ENCODE results near the gene B4GAT1. TPM values are rescaled to one million over a fixed set of nuclear protein-coding genes. Genes with fewer than 3 reads are reported as not detected.
"Not testable (repeated sequence)": the region's sequence is repeated elsewhere in the genome, so short reads cannot be mapped to it uniquely, and the experiment has no call there.

Gene B4GAT1
- total RNA-seq, 1 experiment from 2014 or later = 47.1 TPM

DNA sequence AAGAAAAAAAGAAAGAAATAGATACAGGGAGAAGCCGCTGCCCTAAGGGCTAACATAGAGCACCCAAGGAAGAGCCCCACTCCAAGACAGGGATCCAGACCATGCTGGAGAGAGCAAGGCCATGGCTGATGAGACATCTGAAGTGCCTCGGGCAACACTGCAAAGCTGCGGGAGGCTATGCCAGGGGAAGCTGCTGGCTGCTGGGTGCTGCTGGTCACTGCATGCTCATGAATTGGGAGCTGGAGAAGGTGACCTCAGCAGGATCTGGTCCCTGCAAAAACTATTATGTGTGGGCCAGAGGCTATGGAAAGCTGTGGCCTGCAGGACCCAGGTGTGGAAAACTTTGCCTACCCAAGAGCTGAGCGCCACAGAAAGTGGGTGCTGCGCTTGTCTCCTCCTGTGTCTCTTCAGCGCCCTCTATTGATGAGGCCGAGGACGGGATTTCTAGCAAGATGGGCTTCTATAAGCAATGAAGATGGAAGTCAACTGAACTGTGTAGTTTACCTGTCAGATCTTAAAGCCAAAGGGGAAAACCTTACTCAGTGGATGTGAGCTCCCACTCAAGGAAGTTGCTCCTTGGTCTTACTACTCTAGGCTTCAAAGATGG lies 41.5 kb upstream of the B4GAT1 start:
- intact Hi-C loops (cut with micrococcal nuclease; ENCODE audit: unreplicated experiment) = loop anchor here (5.0 kb wide), 2 partner anchors 48 to 77 kb away; partner anchors contain the start of gene MRPL11
- peak; percentile 91 for DNase-seq (ENCODE audit: low spot score)
- Histone ChIP-seq H3K9me3 (ENCODE audit: low read depth, low read length, poor library complexity, severe bottlenecking) (no peaks in the 10 kb centered on the region), H3K27ac (ENCODE audit: low read depth, low read length, poor library complexity, severe bottlenecking) (no peak overlapping the region), H3K4me3 (ENCODE audit: low read depth, low read length, poor library complexity, severe bottlenecking) (no peak overlapping the region), H3K36me3 (ENCODE audit: insufficient read depth, low read length, poor library complexity, severe bottlenecking) (no peaks in the 10 kb centered on the region), H3K4me1 (ENCODE audit: insufficient read depth, low read length, poor library complexity, severe bottlenecking) (peaks cover 2% of the 10 kb centered on the region), H3K27me3 (replicated peaks; ENCODE audit: insufficient read depth, low read depth, low read length, poor library complexity) (no peaks in the 10 kb centered on the region)
- ChIA-PET CTCF (interaction anchor here (0.5 to 1.8 kb wide), 12 partner anchors 8 to 1417 kb away, joined by 3 to 11 read pairs (median 4); partner anchors contain the start of genes DPP3, MRPL11 and SLC29A2), POLR2A (ENCODE audit: low non-redundant PET) (no interaction called here)
- TF ChIP-seq EZH2 (IDR thresholded peaks at IDR 0.05; ENCODE audit: borderline replicate concordance, low read depth, low read length, poor library complexity, severe bottlenecking) (no peak), CTCF (conservative IDR thresholded peaks at IDR 0.05; ENCODE audit: low read depth, low read length) (peak; percentile 96)
- no TSS peak for BruUV-seq (replicated peaks)

DNA sequence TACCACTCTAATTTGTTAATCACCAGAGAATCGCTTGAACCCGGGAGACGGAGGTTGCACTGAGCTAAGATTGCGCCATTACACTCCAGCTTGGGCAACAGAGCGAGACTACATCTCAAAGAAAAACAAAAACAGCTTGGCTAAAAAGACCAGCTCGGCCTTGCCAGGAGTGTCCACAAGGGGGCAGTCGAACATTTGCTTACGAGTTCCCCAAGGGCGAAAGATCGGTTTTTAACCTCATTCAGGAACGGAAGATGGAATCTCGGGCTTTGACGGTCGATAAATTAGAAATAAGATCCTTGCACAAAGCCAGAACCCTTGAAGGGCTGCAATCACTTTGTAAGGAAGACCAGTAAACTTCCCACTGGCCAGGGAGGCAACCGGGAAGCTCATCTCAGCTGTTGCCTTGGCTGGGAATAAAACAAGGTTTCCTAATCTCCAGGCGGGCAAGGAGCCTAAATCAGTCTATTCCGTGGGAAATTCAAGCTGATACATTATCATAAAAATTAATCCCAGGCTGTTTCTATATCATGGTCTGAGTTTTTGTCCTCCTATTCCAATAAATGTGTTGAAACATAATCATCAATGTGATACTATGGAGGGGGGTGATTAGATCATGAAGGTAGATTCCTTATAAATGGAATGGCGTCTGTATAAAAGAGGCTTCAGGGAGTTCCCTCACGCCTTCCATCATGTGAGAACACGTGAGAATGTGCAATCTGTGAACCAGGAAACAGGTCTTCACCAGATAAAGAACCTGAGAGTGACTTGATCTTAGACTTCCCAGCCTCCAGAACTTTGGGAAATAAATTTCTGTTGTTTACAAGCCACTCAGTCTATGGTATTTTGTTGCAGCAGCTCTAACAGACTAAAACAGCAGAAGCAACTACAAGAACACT lies 39.0 kb upstream of the B4GAT1 start:
- CTCF ChIA-PET = interaction anchor here (0.6 to 1.6 kb wide), 19 partner anchors 13 to 292 kb away, joined by 3 to 16 read pairs (median 4); partner anchors contain the start of genes B4GAT1, DPP3, MRPL11 and NPAS4
- H3K9me3 ChIP-seq (ENCODE audit: low read depth, low read length, poor library complexity, severe bottlenecking) = no peaks in the 10 kb centered on the region
- POLR2A ChIA-PET (ENCODE audit: low non-redundant PET) = interaction anchor here (0.6 to 0.7 kb wide), 2 partner anchors 14 to 24 kb away, joined by 3 read pairs; no protein-coding TSS in a partner anchor
- H3K4me1 ChIP-seq (ENCODE audit: insufficient read depth, low read length, poor library complexity, severe bottlenecking) = peaks cover 2% of the 10 kb centered on the region
- H3K27me3 ChIP-seq (replicated peaks; ENCODE audit: insufficient read depth, low read depth, low read length, poor library complexity) = no peaks in the 10 kb centered on the region
- TF ChIP-seq EZH2 (IDR thresholded peaks at IDR 0.05; ENCODE audit: borderline replicate concordance, low read depth, low read length, poor library complexity, severe bottlenecking) (no peak), CTCF (conservative IDR thresholded peaks at IDR 0.05; ENCODE audit: low read depth, low read length) (peak; percentile 99)
- BruUV-seq (replicated peaks) = no TSS peak
- H3K27ac ChIP-seq (ENCODE audit: low read depth, low read length, poor library complexity, severe bottlenecking) = no peak overlapping the region
- intact Hi-C loops (cut with micrococcal nuclease; ENCODE audit: unreplicated experiment) = loop anchor here (5.0 kb wide), 2 partner anchors 51 to 74 kb away; partner anchors contain the start of gene MRPL11
- peak; percentile 93 for DNase-seq (ENCODE audit: low spot score)
- no peaks in the 10 kb centered on the region for H3K36me3 ChIP-seq (ENCODE audit: insufficient read depth, low read length, poor library complexity, severe bottlenecking)
- H3K4me3 ChIP-seq (ENCODE audit: low read depth, low read length, poor library complexity, severe bottlenecking) = peak overlapping the region; percentile 26

- H3K27ac ChIP-seq (ENCODE audit: low read depth, low read length, poor library complexity, severe bottlenecking); POLR2A ChIA-PET (ENCODE audit: low non-redundant PET); intact Hi-C loops (cut with micrococcal nuclease; ENCODE audit: unreplicated experiment); BruUV-seq (replicated peaks); H3K4me3 ChIP-seq (ENCODE audit: low read depth, low read length, poor library complexity, severe bottlenecking); H3K36me3 ChIP-seq (ENCODE audit: insufficient read depth, low read length, poor library complexity, severe bottlenecking); H3K27me3 ChIP-seq (replicated peaks; ENCODE audit: insufficient read depth, low read depth, low read length, poor library complexity); DNase-seq (ENCODE audit: low spot score); H3K4me1 ChIP-seq (ENCODE audit: insufficient read depth, low read length, poor library complexity, severe bottlenecking); H3K9me3 ChIP-seq (ENCODE audit: low read depth, low read length, poor library complexity, severe bottlenecking): not testable (repeated sequence)
- CTCF ChIA-PET = interaction anchor here (0.8 kb wide), 1 partner anchor 95 kb away, joined by 3 read pairs; no protein-coding TSS in a partner anchor
Observed at GRCh38 chr11:66384316-66384715, 36.9 kb upstream of the B4GAT1 start.

Measured in A673 (cell line).